Endothelial cell of umbilical vein (primary cell): ENCODE measurements around the gene LRRTM4. TPM values are rescaled to one million over a fixed set of nuclear protein-coding genes. Genes with fewer than 3 reads are reported as not detected.
"Not testable (repeated sequence)": the region's sequence is repeated elsewhere in the genome, so short reads cannot be mapped to it uniquely, and the experiment has no call there.

Experiments used
- BruUV-seq: library from RNA; stranded (reverse); fragments of 400-500 nt; replicated peaks from 2 replicates; lab custom pipeline; 2021; lab: Mats Ljungman, UMichigan
- CTCF ChIA-PET: fragments of 300-600, 350-600 bp; sonication (Branson Sonifier 250); formaldehyde crosslinking; loops from one replicate; lab custom pipeline; 2021; ENCODE audit warnings: antibody characterized with exemption, inconsistent platforms; lab: Charles Lee
- POLR2A ChIA-PET: fragments of 300-600, 350-600 bp; sonication (Branson Sonifier 250); formaldehyde crosslinking; loops from one replicate; lab custom pipeline; 2021; ENCODE audit warnings: antibody characterized with exemption, inconsistent platforms; lab: Charles Lee
- DNase-seq: peaks from one replicate; pipeline ENCODE4 v3.0.0-alpha.2; 2011; ENCODE audit warnings: low read depth, low spot score
- FAIRE-seq: peaks from 2 replicates; lab custom pipeline; 2011; peaks lifted over from hg19 to GRCh38; lab: Jason Lieb, UNC
- H2AFZ ChIP-seq: 2 replicates; pipeline ENCODE4 v1.6.0; 2012; ENCODE audit warnings: low read depth, low read length, control low read depth, inconsistent platforms
- H3K27ac ChIP-seq: 2 replicates; pipeline ENCODE4 v1.5.1; 2011; ENCODE audit warnings: low read depth, mild to moderate bottlenecking, control low read depth, low read length, moderate library complexity; ENCODE audit not compliant: insufficient read depth
- H3K27me3 ChIP-seq, 2 experiments: 2 replicates each; pipeline versions ENCODE4 v1.6.0 to v1.6.1; 2011; ENCODE audit warnings: low read length in 2 of 2, mixed read lengths in 1 of 2; ENCODE audit not compliant: control insufficient read depth in 2 of 2, insufficient read depth in 2 of 2
- H3K36me3 ChIP-seq, 2 experiments: 2 replicates in 1 of 2; 3 replicates in 1 of 2; pipeline ENCODE4 v1.5.1; 2011; ENCODE audit warnings: low read length in 2 of 2, mild to moderate bottlenecking in 1 of 2, moderate library complexity in 1 of 2; ENCODE audit not compliant: control insufficient read depth in 2 of 2, insufficient read depth in 2 of 2; ENCODE audit errors: extremely low read depth in 1 of 2
- H3K4me1 ChIP-seq: 3 replicates; pipeline ENCODE4 v1.5.1; 2011; ENCODE audit warnings: mild to moderate bottlenecking, low read length; ENCODE audit not compliant: control insufficient read depth, insufficient read depth; ENCODE audit errors: extremely low read depth
- H3K4me2 ChIP-seq: 2 replicates; pipeline ENCODE4 v1.6.1; 2011; ENCODE audit warnings: low read length, control low read depth, mixed read lengths; ENCODE audit not compliant: insufficient read depth
- H3K4me3 ChIP-seq, 3 experiments: fragments of 200-600 bp in 1 of 3; sonication (generic), shearing (Covaris generic) in 1 of 3; replicated peaks in 1 of 3; 2 replicates each; pipeline ENCODE4 v1.5.1; 2011 to 2016; ENCODE audit warnings: control low read depth in 3 of 3, low read length in 3 of 3, mild to moderate bottlenecking in 2 of 3, inconsistent platforms in 1 of 3, low read depth in 1 of 3, moderate library complexity in 1 of 3; ENCODE audit not compliant: insufficient read depth in 1 of 3
- H3K79me2 ChIP-seq: 2 replicates; pipeline ENCODE4 v1.6.0; 2012; ENCODE audit warnings: low read length, inconsistent platforms; ENCODE audit not compliant: control insufficient read depth, insufficient read depth
- H3K9ac ChIP-seq: replicated peaks from 2 replicates; pipeline ENCODE3; 2011; ENCODE audit warnings: low read length, control low read depth; ENCODE audit not compliant: insufficient read depth; ENCODE audit errors: extremely low read depth
- H3K9me1 ChIP-seq: replicated peaks from 3 replicates; pipeline ENCODE4 v1.6.0; 2011; ENCODE audit warnings: mild to moderate bottlenecking, low read length; ENCODE audit not compliant: control insufficient read depth, insufficient read depth; ENCODE audit errors: extremely low read depth
- H3K9me3 ChIP-seq: replicated peaks from 2 replicates; pipeline ENCODE4 v1.5.1; 2012; ENCODE audit warnings: low read length, inconsistent platforms; ENCODE audit not compliant: control insufficient read depth, insufficient read depth
- H4K20me1 ChIP-seq: replicated peaks from 2 replicates; pipeline ENCODE3; 2011; ENCODE audit warnings: mild to moderate bottlenecking, low read length; ENCODE audit not compliant: control insufficient read depth, insufficient read depth; ENCODE audit errors: extremely low read depth
- EZH2 ChIP-seq: IDR thresholded peaks from 2 replicates; pipeline ENCODE4 v1.6.1; 2012; ENCODE audit warnings: borderline replicate concordance, low read depth, mild to moderate bottlenecking, moderate library complexity, low read length, inconsistent platforms; ENCODE audit not compliant: severe bottlenecking
- GATA2 ChIP-seq: IDR thresholded peaks from 2 replicates; pipeline ENCODE4 v1.7.0; 2011; ENCODE audit warnings: low read depth, mild to moderate bottlenecking, moderate library complexity, mixed read lengths, low read length; ENCODE audit not compliant: insufficient read length, insufficient read depth
- dilution Hi-C: fragments of 300-500 bp; cut with MboI; formaldehyde crosslinking; loops from one replicate; pipeline ENCODE4 v1.15.0; 2019; ENCODE audit warnings: low sequenced_read_pairs; ENCODE audit not compliant: extremely low pct_ligation_motif_present
- intact Hi-C: fragments of 100-400 bp; cut with micrococcal nuclease; formaldehyde crosslinking; loops from one replicate; pipeline ENCODE4 v1.10.0; 2022
- polyA plus RNA-seq, 4 experiments: library from polyadenylated mRNA; depleted of rRNA in 3 of 4; stranded (reverse) in 3 of 4; unstranded in 1 of 4; fragments of >200 nt; gene quantifications; 2 replicates each; pipeline versions ENCODE4 v1.2.1 to v1.2.3, GENCODE V29; 2011 to 2012; ENCODE audit warnings: missing spikeins in 1 of 4
- total RNA-seq: library from RNA; stranded (reverse); gene quantifications from 2 replicates; pipeline ENCODE4 v1.2.3, GENCODE V29; 2021
- TF ChIP-seq, protein P1 (sequence below), 2 donors: IDR thresholded peaks; 1 replicate in 1 of 2; 2 replicates in 1 of 2; pipeline ENCODE4 v1.5.1; 2011; ENCODE audit warnings: low read length in 2 of 2, mild to moderate bottlenecking in 2 of 2, moderate library complexity in 2 of 2, control low read depth in 1 of 2, inconsistent platforms in 1 of 2, low read depth in 1 of 2; ENCODE audit not compliant: insufficient read depth in 1 of 2; ENCODE audit errors: extremely low read depth in 1 of 2

The LRRTM4 gene
- total and polyA plus RNA-seq, 2 donors (not counting 3 experiments of a cell fraction or from before 2014, with no cell fraction given), result not detected

DNA sequence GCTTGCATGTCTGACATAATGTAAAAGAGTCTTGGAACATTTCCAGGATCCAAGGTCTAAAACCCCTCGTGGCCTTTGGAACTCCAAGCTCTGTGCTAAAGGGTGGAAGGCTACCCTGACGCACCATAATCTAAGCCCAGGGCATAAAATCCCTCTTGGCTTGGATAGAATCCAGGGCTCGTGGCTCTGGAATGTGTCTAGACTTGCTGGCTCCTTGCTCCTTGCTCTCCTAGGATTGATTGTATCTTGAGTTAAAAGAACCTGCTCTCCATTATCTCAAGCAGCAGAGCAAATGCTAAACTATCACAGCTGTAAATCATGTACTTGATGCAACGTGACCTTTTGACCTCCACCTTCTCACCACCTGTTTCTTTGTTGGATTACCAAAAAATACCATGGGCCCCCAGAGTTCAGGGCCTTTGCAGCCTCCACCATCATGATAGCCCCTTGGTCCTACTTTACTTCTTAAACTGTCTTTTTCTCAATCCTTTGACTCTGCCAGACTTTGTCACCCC, 346.9 kb downstream of the LRRTM4 start:
- H2AFZ ChIP-seq, H3K9me1 ChIP-seq, BruUV-seq, H3K36me3 ChIP-seq, H4K20me1 ChIP-seq, H3K4me2 ChIP-seq, H3K9me3 ChIP-seq, intact Hi-C loops, H3K27ac ChIP-seq, H3K79me2 ChIP-seq, H3K27me3 ChIP-seq, dilution Hi-C loops, FAIRE-seq, H3K9ac ChIP-seq, H3K4me3 ChIP-seq, CTCF ChIA-PET, H3K4me1 ChIP-seq, DNase-seq, POLR2A ChIA-PET: not testable (repeated sequence)

DNA sequence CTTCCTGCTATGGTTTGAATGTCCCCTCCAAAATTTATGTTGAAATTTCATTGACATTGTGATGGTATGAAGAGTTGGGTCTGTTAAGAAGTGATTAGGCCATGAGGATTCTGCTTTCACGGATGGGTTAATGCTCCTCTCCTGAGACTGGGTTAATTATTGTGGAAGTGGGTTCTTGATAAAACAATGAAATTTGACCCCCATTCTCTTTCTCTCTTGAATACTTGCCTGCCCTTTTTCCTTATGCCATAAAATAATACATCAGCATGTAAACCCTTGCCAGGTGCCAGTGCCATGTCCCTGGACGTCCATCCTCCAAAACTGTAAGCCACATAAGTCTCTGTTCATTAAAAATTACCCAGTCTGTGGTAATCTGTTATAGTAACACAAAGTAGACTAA, 352.8 kb downstream of the LRRTM4 start:
- Histone ChIP-seq H3K4me2 (no peak overlapping the region), H3K9me3 (no peaks in the 10 kb centered on the region), H3K79me2 (no peaks in the 10 kb centered on the region), H3K36me3 (no peaks in the 10 kb centered on the region), H3K9me1 (no peaks in the 10 kb centered on the region), H3K27me3 (no peaks in the 10 kb centered on the region), H4K20me1 (no peaks in the 10 kb centered on the region), H3K27ac (no peak overlapping the region), H3K4me1 (no peaks in the 10 kb centered on the region), H3K9ac (no peak overlapping the region), H2AFZ (no peak overlapping the region), H3K4me3 (no peak overlapping the region)
- FAIRE-seq, result no peak
- CTCF ChIA-PET, result no interaction called here
- TF ChIP-seq GATA2, result no peak
- TF ChIP-seq, protein P1, sequence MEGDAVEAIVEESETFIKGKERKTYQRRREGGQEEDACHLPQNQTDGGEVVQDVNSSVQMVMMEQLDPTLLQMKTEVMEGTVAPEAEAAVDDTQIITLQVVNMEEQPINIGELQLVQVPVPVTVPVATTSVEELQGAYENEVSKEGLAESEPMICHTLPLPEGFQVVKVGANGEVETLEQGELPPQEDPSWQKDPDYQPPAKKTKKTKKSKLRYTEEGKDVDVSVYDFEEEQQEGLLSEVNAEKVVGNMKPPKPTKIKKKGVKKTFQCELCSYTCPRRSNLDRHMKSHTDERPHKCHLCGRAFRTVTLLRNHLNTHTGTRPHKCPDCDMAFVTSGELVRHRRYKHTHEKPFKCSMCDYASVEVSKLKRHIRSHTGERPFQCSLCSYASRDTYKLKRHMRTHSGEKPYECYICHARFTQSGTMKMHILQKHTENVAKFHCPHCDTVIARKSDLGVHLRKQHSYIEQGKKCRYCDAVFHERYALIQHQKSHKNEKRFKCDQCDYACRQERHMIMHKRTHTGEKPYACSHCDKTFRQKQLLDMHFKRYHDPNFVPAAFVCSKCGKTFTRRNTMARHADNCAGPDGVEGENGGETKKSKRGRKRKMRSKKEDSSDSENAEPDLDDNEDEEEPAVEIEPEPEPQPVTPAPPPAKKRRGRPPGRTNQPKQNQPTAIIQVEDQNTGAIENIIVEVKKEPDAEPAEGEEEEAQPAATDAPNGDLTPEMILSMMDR (IDR thresholded peaks at IDR 0.05; ENCODE audit: extremely low read depth in 1 of 2, insufficient read depth in 1 of 2, low read depth in 1 of 2, low read length in 2 of 2), result no peak
- TF ChIP-seq EZH2, result no peak
- no peak for DNase-seq
- POLR2A ChIA-PET, result no interaction called here
- intact Hi-C loops, result no loop called here
- dilution Hi-C loops, result no loop called here
- BruUV-seq, result no TSS peak

DNA sequence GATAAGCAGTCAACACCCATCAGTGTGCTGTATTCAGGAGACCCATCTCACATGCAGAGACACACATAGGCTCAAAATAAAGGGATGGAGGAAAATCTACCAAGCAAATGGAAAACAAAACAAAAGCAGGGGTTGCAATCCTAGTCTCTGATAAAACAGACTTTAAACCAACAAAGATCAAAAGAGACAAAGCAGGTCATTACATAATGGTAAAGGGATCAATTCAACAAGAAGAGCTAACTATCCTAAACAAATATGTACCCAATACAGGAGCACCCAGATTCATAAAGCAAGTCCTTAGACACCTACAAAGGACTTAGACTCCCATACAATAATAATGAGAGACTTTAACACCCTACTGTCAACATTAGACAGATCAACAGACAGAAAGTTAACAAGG, 358.2 kb downstream of the LRRTM4 start:
- dilution Hi-C loops, DNase-seq, H3K4me1 ChIP-seq, H3K4me2 ChIP-seq, H2AFZ ChIP-seq, H3K9me1 ChIP-seq, POLR2A ChIA-PET, FAIRE-seq, BruUV-seq, intact Hi-C loops, H3K27me3 ChIP-seq, H4K20me1 ChIP-seq, CTCF ChIA-PET, H3K9me3 ChIP-seq, H3K79me2 ChIP-seq, H3K4me3 ChIP-seq, H3K27ac ChIP-seq, H3K9ac ChIP-seq, H3K36me3 ChIP-seq: not testable (repeated sequence)
